WERI-Rb-1 (cell line): ENCODE data around the gene ARHGDIB.
A peak's percentile ranks its signal among the peaks of the same experiment; 100 is the strongest.

Experiments used
- DNase-seq: peaks from one replicate; pipeline ENCODE4 v3.0.0-alpha.2; 2020
- H3K27ac ChIP-seq: fragments of 250-450 bp; sonication (Bioruptor Pico); 2 replicates; pipeline ENCODE4 v1.5.1; 2020; ENCODE audit warnings: mild to moderate bottlenecking, moderate library complexity
- H3K27me3 ChIP-seq: fragments of 250-450 bp; sonication (Bioruptor Pico); 2 replicates; pipeline ENCODE4 v1.5.1; 2021; ENCODE audit warnings: mild to moderate bottlenecking, low read depth, moderate library complexity; ENCODE audit not compliant: insufficient read depth, severe bottlenecking
- H3K36me3 ChIP-seq: fragments of 250-450 bp; sonication (Bioruptor Pico); 2 replicates; pipeline ENCODE4 v1.5.1; 2020; ENCODE audit warnings: mild to moderate bottlenecking, moderate library complexity
- H3K4me3 ChIP-seq: 2 replicates; pipeline ENCODE4 v1.5.1; 2011; ENCODE audit warnings: low read depth, mild to moderate bottlenecking, control low read depth, low read length
- H3K9me3 ChIP-seq: fragments of 250-450 bp; sonication (Bioruptor Pico); 2 replicates; pipeline ENCODE4 v1.5.1; 2021; ENCODE audit warnings: mild to moderate bottlenecking, moderate library complexity; ENCODE audit not compliant: severe bottlenecking
- CTCF ChIP-seq: IDR thresholded peaks from 2 replicates; pipeline ENCODE4 v1.5.1; 2011; ENCODE audit warnings: low read depth, mild to moderate bottlenecking, control low read depth, inconsistent platforms, low read length

The ARHGDIB gene

GRCh38 chr12:14956024-14956891, 5.1 kb downstream of the ARHGDIB start:
- DNase-seq: peak; percentile 14

GRCh38 chr12:14954269-14954668, 7.1 kb downstream of the ARHGDIB start:
- H3K27me3 ChIP-seq: no peaks in the 10 kb centered on the region
- no peaks in the 10 kb centered on the region for H3K36me3 ChIP-seq
- no peak for DNase-seq
- no peak overlapping the region for H3K4me3 ChIP-seq
- TF ChIP-seq CTCF: no peak
- H3K27ac ChIP-seq: no peak overlapping the region
- H3K9me3 ChIP-seq: no peaks in the 10 kb centered on the region

More at GRCh38 chr12:14956024-14956891, 5.1 kb downstream of the ARHGDIB start:
- no peaks in the 10 kb centered on the region for H3K9me3 ChIP-seq
- H3K27ac ChIP-seq: no peak overlapping the region
- no peak overlapping the region for H3K4me3 ChIP-seq
- H3K36me3 ChIP-seq: no peaks in the 10 kb centered on the region
- H3K27me3 ChIP-seq: no peaks in the 10 kb centered on the region
- no peak for TF ChIP-seq CTCF

GRCh38 chr12:14953752-14954151, 7.6 kb downstream of the ARHGDIB start:
- H3K4me3 ChIP-seq: no peak overlapping the region

GRCh38 chr12:14952299-14952921, 9.0 kb downstream of the ARHGDIB start:
- Histone ChIP-seq H3K27ac (no peak overlapping the region), H3K4me3 (no peak overlapping the region), H3K27me3 (no peaks in the 10 kb centered on the region), H3K36me3 (no peaks in the 10 kb centered on the region), H3K9me3 (no peaks in the 10 kb centered on the region)
- DNase-seq: no peak
- TF ChIP-seq CTCF: no peak

More at GRCh38 chr12:14953752-14954151, 7.6 kb downstream of the ARHGDIB start:
- Histone ChIP-seq H3K9me3 (no peaks in the 10 kb centered on the region), H3K36me3 (no peaks in the 10 kb centered on the region), H3K27me3 (no peaks in the 10 kb centered on the region), H3K27ac (no peak overlapping the region)
- no peak for TF ChIP-seq CTCF
- no peak for DNase-seq

- Histone ChIP-seq H3K9me3 (no peaks in the 10 kb centered on the region), H3K27ac (no peak overlapping the region), H3K36me3 (no peaks in the 10 kb centered on the region), H3K27me3 (no peaks in the 10 kb centered on the region), H3K4me3 (no peak overlapping the region)
- no peak for TF ChIP-seq CTCF
- no peak for DNase-seq
Measured at GRCh38 chr12:14951851-14952250, 9.6 kb downstream of the ARHGDIB start.
